HEK293T (cell line): ENCODE results near the gene CPNE2.

Experiments used
- ARNT ChIP-seq: fragments of 450-650 bp; IDR thresholded peaks from 2 replicates; pipeline ENCODE4 v1.6.1; 2017; ENCODE audit warnings: mild to moderate bottlenecking
- FOXA1 ChIP-seq: fragments of 450-650 bp; IDR thresholded peaks from 2 replicates; pipeline ENCODE4 v1.6.1; 2016; ENCODE audit warnings: mild to moderate bottlenecking
- L3MBTL2 ChIP-seq: fragments of 450-650 bp; conservative IDR thresholded peaks from 2 replicates; pipeline ENCODE4 v1.6.1; 2016; ENCODE audit warnings: mild to moderate bottlenecking
- SP1 ChIP-seq: fragments of 450-650 bp; IDR thresholded peaks from 2 replicates; pipeline ENCODE4 v1.6.1; 2017

DNA sequence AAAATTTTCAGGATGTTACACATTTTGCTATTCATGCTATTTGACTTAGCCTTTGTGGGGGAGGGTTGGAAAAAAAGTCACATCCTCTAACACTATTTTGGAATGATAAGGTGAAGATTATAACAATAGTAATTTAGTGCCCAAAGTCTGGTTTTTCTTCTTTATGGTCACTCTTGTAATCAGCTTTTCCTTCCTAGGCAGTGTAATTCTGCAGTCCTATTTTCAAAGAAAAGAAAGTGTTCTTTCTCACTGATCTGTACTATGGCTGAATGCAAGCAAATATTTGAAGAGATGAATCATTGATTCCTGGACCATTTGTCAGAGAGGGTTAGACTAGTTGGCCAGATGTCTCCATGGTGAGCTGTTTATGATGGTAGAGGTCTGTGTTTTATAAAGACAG is 102.1 kb downstream of the CPNE2 start:
- TF ChIP-seq L3MBTL2 (no peak), ARNT (no peak), SP1 (no peak), FOXA1 (no peak)
